ENCODE results near the gene NMNAT2. TPM values are rescaled to one million over a fixed set of nuclear protein-coding genes. Genes with fewer than 3 reads are reported as not detected.

Gene NMNAT2
- total and polyA plus RNA-seq, 2 experiments from 2014 or later = 3.6 to 10.0 TPM

- Histone ChIP-seq H3K27me3 (ENCODE audit: insufficient read depth) (no peaks in the 10 kb centered on the region), H3K36me3 (ENCODE audit: insufficient read depth) (no peaks in the 10 kb centered on the region), H3K4me2 (no peak overlapping the region), H3K27ac (ENCODE audit: low read depth) (no peak overlapping the region), H3F3A (replicated peaks; ENCODE audit: low read depth) (no peaks in the 10 kb centered on the region), H4K20me1 (replicated peaks; ENCODE audit: insufficient read depth) (no peaks in the 10 kb centered on the region), H3K79me2 (replicated peaks; ENCODE audit: insufficient read depth) (no peaks in the 10 kb centered on the region), H3K9me2 (ENCODE audit: insufficient read depth) (no peaks in the 10 kb centered on the region), H3K4me1 (ENCODE audit: insufficient read depth) (0 out of 2 replicates have a peak, but pooled peaks cover 6% of the 10 kb centered on the region), H3K4me3 (no peak overlapping the region), H2AFZ (no peak overlapping the region)
- Mint-ChIP-seq H3K27me3 (ENCODE audit: insufficient read depth, low read depth, poor library complexity) (peaks cover 8% of the 10 kb centered on the region), H3K27ac (no peak overlapping the region), H3K4me1 (peaks cover 23% of the 10 kb centered on the region), H3K36me3 (ENCODE audit: low read depth) (no peaks in the 10 kb centered on the region; the same call in 2 of the 3 replicates), H3K9me3 (no peaks in the 10 kb centered on the region), H3K4me3 (no peak overlapping the region)
- DNase-seq (ENCODE audit: low spot score) = no peak
- ATAC-seq = no peak; the same call in 2 of the 3 replicates
- TF ChIP-seq ZNF114 (CRISPR knock-in tag; IDR thresholded peaks at IDR 0.05) = no peak
- TF ChIP-seq EZH2 (IDR thresholded peaks at IDR 0.05; ENCODE audit: low read depth, unreplicated experiment) = no peak
- TF ChIP-seq ETS1 (IDR thresholded peaks at IDR 0.05) = no peak
- TF ChIP-seq, protein P1, sequence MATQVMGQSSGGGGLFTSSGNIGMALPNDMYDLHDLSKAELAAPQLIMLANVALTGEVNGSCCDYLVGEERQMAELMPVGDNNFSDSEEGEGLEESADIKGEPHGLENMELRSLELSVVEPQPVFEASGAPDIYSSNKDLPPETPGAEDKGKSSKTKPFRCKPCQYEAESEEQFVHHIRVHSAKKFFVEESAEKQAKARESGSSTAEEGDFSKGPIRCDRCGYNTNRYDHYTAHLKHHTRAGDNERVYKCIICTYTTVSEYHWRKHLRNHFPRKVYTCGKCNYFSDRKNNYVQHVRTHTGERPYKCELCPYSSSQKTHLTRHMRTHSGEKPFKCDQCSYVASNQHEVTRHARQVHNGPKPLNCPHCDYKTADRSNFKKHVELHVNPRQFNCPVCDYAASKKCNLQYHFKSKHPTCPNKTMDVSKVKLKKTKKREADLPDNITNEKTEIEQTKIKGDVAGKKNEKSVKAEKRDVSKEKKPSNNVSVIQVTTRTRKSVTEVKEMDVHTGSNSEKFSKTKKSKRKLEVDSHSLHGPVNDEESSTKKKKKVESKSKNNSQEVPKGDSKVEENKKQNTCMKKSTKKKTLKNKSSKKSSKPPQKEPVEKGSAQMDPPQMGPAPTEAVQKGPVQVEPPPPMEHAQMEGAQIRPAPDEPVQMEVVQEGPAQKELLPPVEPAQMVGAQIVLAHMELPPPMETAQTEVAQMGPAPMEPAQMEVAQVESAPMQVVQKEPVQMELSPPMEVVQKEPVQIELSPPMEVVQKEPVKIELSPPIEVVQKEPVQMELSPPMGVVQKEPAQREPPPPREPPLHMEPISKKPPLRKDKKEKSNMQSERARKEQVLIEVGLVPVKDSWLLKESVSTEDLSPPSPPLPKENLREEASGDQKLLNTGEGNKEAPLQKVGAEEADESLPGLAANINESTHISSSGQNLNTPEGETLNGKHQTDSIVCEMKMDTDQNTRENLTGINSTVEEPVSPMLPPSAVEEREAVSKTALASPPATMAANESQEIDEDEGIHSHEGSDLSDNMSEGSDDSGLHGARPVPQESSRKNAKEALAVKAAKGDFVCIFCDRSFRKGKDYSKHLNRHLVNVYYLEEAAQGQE (IDR thresholded peaks at IDR 0.05; ENCODE audit: unreplicated experiment) = no peak
- no peak for TF ChIP-seq EZH2phosphoT487 (IDR thresholded peaks at IDR 0.05; ENCODE audit: unreplicated experiment)
- TF ChIP-seq CTCF (conservative IDR thresholded peaks at IDR 0.05; ENCODE audit: low read depth in 2 of 2) = no peak
- no peak for TF ChIP-seq STAT1 (IDR thresholded peaks at IDR 0.05; ENCODE audit: unreplicated experiment)
- no peak for TF ChIP-seq ZNF462 (CRISPR knock-in tag; IDR thresholded peaks at IDR 0.05)
- no peak for TF ChIP-seq CREB1 (CRISPR knock-in tag; IDR thresholded peaks at IDR 0.05; ENCODE audit: low read depth)
- TF ChIP-seq POLR2AphosphoS5 (IDR thresholded peaks at IDR 0.05; ENCODE audit: low read depth) = no peak
- no peak for TF ChIP-seq NANOG (IDR thresholded peaks at IDR 0.05; ENCODE audit: borderline replicate concordance)
These were observed 105.1 kb downstream of the NMNAT2 start for GRCh38 chr1:183313063-183313462.
